Activated CD8-positive, alpha-beta T cell treated with anti-CD3 and anti-CD28 coated beads, Interleukin-2, amount 10 ng/mL, durations not matched to agents 7 days and 5 days (primary cell): ENCODE data around the gene EEF1AKMT1. TPM values are rescaled to one million over a fixed set of nuclear protein-coding genes. Genes with fewer than 3 reads are reported as not detected.
A peak's percentile ranks its signal among the peaks of the same experiment; 100 is the strongest.
"Not testable (repeated sequence)": the region's sequence is repeated elsewhere in the genome, so short reads cannot be mapped to it uniquely, and the experiment has no call there.

Source experiments
- ATAC-seq: fragments of 150-1000 bp; cut with Tn5 transposase; one replicate; pipeline ENCODE4 v1.10.0; 2021; ENCODE audit warnings: moderate library complexity
- CTCF ChIA-PET: fragments of 350-600 bp; sonication (Branson Sonifier 250); formaldehyde crosslinking; loops from one replicate; lab custom pipeline; 2021; ENCODE audit warnings: antibody characterized with exemption; lab: Charles Lee
- POLR2A ChIA-PET: fragments of 350-600 bp; sonication (Branson Sonifier 250); formaldehyde crosslinking; loops from one replicate; lab custom pipeline; 2021; ENCODE audit warnings: antibody characterized with exemption; lab: Charles Lee
- DNase-seq: peaks from one replicate; pipeline ENCODE4 v3.0.0-alpha.2; 2020
- H3K27ac Mint-ChIP-seq: one replicate; pipeline ENCODE4 v1.8.0; 2021; ENCODE audit warnings: mild to moderate bottlenecking, mixed read lengths
- H3K27me3 Mint-ChIP-seq: one replicate; pipeline ENCODE4 v1.8.0; 2021; ENCODE audit warnings: low read depth, mixed read lengths
- H3K36me3 Mint-ChIP-seq: one replicate; pipeline ENCODE4 v1.8.0; 2021; ENCODE audit warnings: low read depth, mixed read lengths
- H3K4me1 Mint-ChIP-seq: one replicate; pipeline ENCODE4 v1.8.0; 2021; ENCODE audit warnings: low read depth, mixed read lengths
- H3K4me3 Mint-ChIP-seq: one replicate; pipeline ENCODE4 v1.8.0; 2021; ENCODE audit warnings: mild to moderate bottlenecking, mixed read lengths
- H3K9me3 Mint-ChIP-seq: one replicate; pipeline ENCODE4 v1.8.0; 2022; ENCODE audit warnings: mixed read lengths; ENCODE audit not compliant: insufficient read depth
- total RNA-seq, 2 experiments: library from RNA; stranded (reverse); gene quantifications; one replicate each; pipeline ENCODE4 v1.2.3, GENCODE V29; 2021

Gene EEF1AKMT1
- total RNA-seq, 2 experiments from 2014 or later, result 10.0 to 11.2 TPM

GRCh38 chr13:20775961-20776360, 2.2 kb upstream of the EEF1AKMT1 start:
- H3K4me1 Mint-ChIP-seq, result peaks cover 28% of the 10 kb centered on the region
- ChIA-PET CTCF (no interaction called here), POLR2A (no interaction called here)
- no peaks in the 10 kb centered on the region for H3K9me3 Mint-ChIP-seq
- H3K4me3 Mint-ChIP-seq, result no peak overlapping the region
- DNase-seq (no peak), ATAC-seq (no peak)
- no peak overlapping the region for H3K27ac Mint-ChIP-seq
- peaks cover 27% of the 10 kb centered on the region for H3K36me3 Mint-ChIP-seq
- no peaks in the 10 kb centered on the region for H3K27me3 Mint-ChIP-seq

GRCh38 chr13:20774746-20775145, 985 bp upstream of the EEF1AKMT1 start:
- DNase-seq, result no peak
- ChIA-PET POLR2A (interaction anchor here (0.7 to 2.5 kb wide), 3 partner anchors 8 to 128 kb away, joined by 3 to 8 read pairs (median 5); partner anchors contain the start of gene XPO4), CTCF (no interaction called here)
- ATAC-seq, result no peak
- Mint-ChIP-seq H3K27me3 (no peaks in the 10 kb centered on the region), H3K4me3 (peak overlapping the region; percentile 49), H3K27ac (peak overlapping the region; percentile 50), H3K36me3 (peaks cover 39% of the 10 kb centered on the region), H3K4me1 (peaks cover 32% of the 10 kb centered on the region), H3K9me3 (peaks cover 6% of the 10 kb centered on the region)

- peaks cover 11% of the 10 kb centered on the region for H3K9me3 Mint-ChIP-seq
Observed at GRCh38 chr13:20772401-20773131, 1.2 kb downstream of the EEF1AKMT1 start.

GRCh38 chr13:20769834-20770233, 3.9 kb downstream of the EEF1AKMT1 start:
- DNase-seq (no peak), ATAC-seq (no peak)
- peaks cover 63% of the 10 kb centered on the region for H3K36me3 Mint-ChIP-seq
- no peaks in the 10 kb centered on the region for H3K27me3 Mint-ChIP-seq
- ChIA-PET CTCF (no interaction called here), POLR2A (no interaction called here)
- no peak overlapping the region for H3K4me3 Mint-ChIP-seq
- H3K27ac Mint-ChIP-seq, result no peak overlapping the region
- peaks cover 29% of the 10 kb centered on the region for H3K4me1 Mint-ChIP-seq
- peaks cover 16% of the 10 kb centered on the region for H3K9me3 Mint-ChIP-seq

More at GRCh38 chr13:20772401-20773131, 1.2 kb downstream of the EEF1AKMT1 start:
- DNase-seq, result no peak
- Mint-ChIP-seq H3K4me3 (peak overlapping the region; percentile 96), H3K36me3 (peaks cover 61% of the 10 kb centered on the region), H3K4me1 (peaks cover 33% of the 10 kb centered on the region), H3K27ac (peak overlapping the region; percentile 99), H3K27me3 (no peaks in the 10 kb centered on the region)
- CTCF ChIA-PET, result interaction anchor here (0.7 to 1.1 kb wide), 2 partner anchors 56 to 59 kb away, joined by 3 read pairs; no protein-coding TSS in a partner anchor
- POLR2A ChIA-PET, result interaction anchor here (0.5 to 2.5 kb wide), 5 partner anchors 10 to 920 kb away, joined by 3 to 8 read pairs (median 4); partner anchors contain the start of gene IL17D
- ATAC-seq, result no peak

GRCh38 chr13:20769091-20769490, 4.7 kb downstream of the EEF1AKMT1 start:
- Mint-ChIP-seq H3K9me3 (peaks cover 16% of the 10 kb centered on the region), H3K4me3 (no peak overlapping the region), H3K4me1 (peaks cover 22% of the 10 kb centered on the region), H3K27me3 (no peaks in the 10 kb centered on the region), H3K27ac (no peak overlapping the region), H3K36me3 (peaks cover 58% of the 10 kb centered on the region)
- ChIA-PET POLR2A (no interaction called here), CTCF (no interaction called here)
- ATAC-seq (no peak), DNase-seq (no peak)

- Mint-ChIP-seq H3K9me3 (peaks cover 16% of the 10 kb centered on the region), H3K36me3 (peaks cover 52% of the 10 kb centered on the region), H3K27ac (no peak overlapping the region), H3K27me3 (no peaks in the 10 kb centered on the region), H3K4me1 (peaks cover 12% of the 10 kb centered on the region), H3K4me3 (no peak overlapping the region)
- ChIA-PET POLR2A (no interaction called here), CTCF (interaction anchor here (1.3 kb wide), 1 partner anchor 64 kb away, joined by 4 read pairs; the partner anchor contains the start of gene IL17D)
- ATAC-seq (no peak), DNase-seq (no peak)
Observed at GRCh38 chr13:20767309-20767943, 6.3 kb downstream of the EEF1AKMT1 start.

- H3K4me1 Mint-ChIP-seq, result no peaks in the 10 kb centered on the region
- H3K27me3 Mint-ChIP-seq, result no peaks in the 10 kb centered on the region
- POLR2A ChIA-PET, result no interaction called here
- H3K27ac Mint-ChIP-seq, result no peak overlapping the region
- peaks cover 13% of the 10 kb centered on the region for H3K9me3 Mint-ChIP-seq
- no peak for DNase-seq
- H3K36me3 Mint-ChIP-seq, result peaks cover 16% of the 10 kb centered on the region
- ATAC-seq, result no peak
- CTCF ChIA-PET, result no interaction called here
- no peak overlapping the region for H3K4me3 Mint-ChIP-seq
Observed at GRCh38 chr13:20760872-20761271, 12.9 kb downstream of the EEF1AKMT1 start.

- CTCF ChIA-PET, result no interaction called here
Observed at GRCh38 chr13:20754009-20754408, 19.8 kb downstream of the EEF1AKMT1 start.

GRCh38 chr13:20749377-20749776, 24.4 kb downstream of the EEF1AKMT1 start:
- H3K9me3 Mint-ChIP-seq, result peaks cover 36% of the 10 kb centered on the region
- no peak overlapping the region for H3K4me3 Mint-ChIP-seq
- no peaks in the 10 kb centered on the region for H3K27me3 Mint-ChIP-seq
- POLR2A ChIA-PET, result no interaction called here
- DNase-seq (no peak), ATAC-seq (no peak)
- CTCF ChIA-PET, result interaction anchor here (1.2 kb wide), 1 partner anchor 38 kb away, joined by 3 read pairs; no protein-coding TSS in a partner anchor
- H3K36me3 Mint-ChIP-seq, result peaks cover 34% of the 10 kb centered on the region
- H3K4me1 Mint-ChIP-seq, result no peaks in the 10 kb centered on the region
- H3K27ac Mint-ChIP-seq, result no peak overlapping the region

More at GRCh38 chr13:20754009-20754408, 19.8 kb downstream of the EEF1AKMT1 start:
- ATAC-seq (no peak), DNase-seq (no peak)
- Mint-ChIP-seq H3K4me3 (no peak overlapping the region), H3K27ac (no peak overlapping the region), H3K9me3 (peaks cover 41% of the 10 kb centered on the region), H3K4me1 (no peaks in the 10 kb centered on the region), H3K27me3 (no peaks in the 10 kb centered on the region), H3K36me3 (peaks cover 49% of the 10 kb centered on the region)
- POLR2A ChIA-PET, result no interaction called here

GRCh38 chr13:20743830-20744404, 29.8 kb downstream of the EEF1AKMT1 start:
- H3K27ac Mint-ChIP-seq, CTCF ChIA-PET, DNase-seq, POLR2A ChIA-PET, H3K4me3 Mint-ChIP-seq, ATAC-seq, H3K4me1 Mint-ChIP-seq, H3K27me3 Mint-ChIP-seq, H3K9me3 Mint-ChIP-seq: not testable (repeated sequence)
- peaks cover 13% of the 10 kb centered on the region for H3K36me3 Mint-ChIP-seq

- ATAC-seq (no peak), DNase-seq (no peak)
- H3K36me3 Mint-ChIP-seq, result peaks cover 7% of the 10 kb centered on the region
- no peak overlapping the region for H3K4me3 Mint-ChIP-seq
- no peaks in the 10 kb centered on the region for H3K27me3 Mint-ChIP-seq
- CTCF ChIA-PET, result no interaction called here
- no peaks in the 10 kb centered on the region for H3K4me1 Mint-ChIP-seq
- POLR2A ChIA-PET, result no interaction called here
- H3K27ac Mint-ChIP-seq, result no peak overlapping the region
- H3K9me3 Mint-ChIP-seq, result no peaks in the 10 kb centered on the region
Observed at GRCh38 chr13:20740021-20740420, 33.7 kb downstream of the EEF1AKMT1 start.
